Measurements from ENCODE around the gene MATR3.

- TF ChIP-seq POLR2AphosphoS5 (IDR thresholded peaks at IDR 0.05) (no peak), CTCF (IDR thresholded peaks at IDR 0.05) (no peak)
Observed at GRCh38 chr5:139299486-139299885, 5.9 kb downstream of the MATR3 start.

Measured in breast epithelium (tissue), 3 donors.